HepG2 (cell line): ENCODE results near the gene SRPK3.
"Not testable (repeated sequence)": the region's sequence is repeated elsewhere in the genome, so short reads cannot be mapped to it uniquely, and the experiment has no call there.

Source experiments
- CTCF ChIP-seq: sonication (generic); formaldehyde crosslinking; IDR thresholded peaks from 2 replicates; pipeline ENCODE4 v1.5.0; 2020; ENCODE audit warnings: mild to moderate bottlenecking, missing genetic modification reagents, moderate library complexity
- HNRNPUL1 ChIP-seq: fragments of 200-400 bp; formaldehyde crosslinking; IDR thresholded peaks from 2 replicates; pipeline ENCODE4 v1.6.1; 2017; ENCODE audit warnings: low read depth, mild to moderate bottlenecking, low read length, moderate library complexity
- SP1 ChIP-seq, 2 experiments: fragments of 450-650 bp in 1 of 2; sonication (generic) in 1 of 2; formaldehyde crosslinking in 1 of 2; IDR thresholded peaks; 2 replicates each; pipeline versions ENCODE4 v1.4.0 to v1.6.1; 2016 to 2020; ENCODE audit warnings: missing genetic modification reagents in 1 of 2
- SRY ChIP-seq: sonication (generic); formaldehyde crosslinking; IDR thresholded peaks from 2 replicates; pipeline ENCODE4 v1.8.0; 2022; ENCODE audit warnings: mild to moderate bottlenecking, missing genetic modification reagents
- SUZ12 ChIP-seq: fragments of 150-350 bp; IDR thresholded peaks from 2 replicates; pipeline ENCODE4 v1.6.1; 2014; ENCODE audit warnings: low read depth, low read length
- TAF1 ChIP-seq: sonication (generic); formaldehyde crosslinking; IDR thresholded peaks from 2 replicates; pipeline ENCODE4 v1.4.0; 2020; ENCODE audit warnings: missing genetic modification reagents
- TGIF2 ChIP-seq: IDR thresholded peaks from 2 replicates; pipeline ENCODE4 v1.6.1; 2016; ENCODE audit warnings: control low read depth, missing compliant biosample characterization
- ZNF362 ChIP-seq: sonication (generic); formaldehyde crosslinking; IDR thresholded peaks from 2 replicates; pipeline ENCODE4 v1.4.0; 2020; ENCODE audit warnings: missing genetic modification reagents, mild to moderate bottlenecking, borderline replicate concordance
- TF ChIP-seq, protein P1 (sequence below): sonication (generic); formaldehyde crosslinking; IDR thresholded peaks from 2 replicates; pipeline ENCODE4 v1.4.0; 2020; ENCODE audit warnings: mild to moderate bottlenecking, missing genetic modification reagents
- TF ChIP-seq, protein P2 (sequence below): sonication (generic); formaldehyde crosslinking; IDR thresholded peaks from 2 replicates; pipeline ENCODE4 v1.8.1; 2023; ENCODE audit warnings: mild to moderate bottlenecking, inconsistent platforms, moderate library complexity, missing genetic modification reagents, borderline replicate concordance

GRCh38 chrX:153742796-153743467 is 37.9 kb upstream of the SRPK3 start:
- TF ChIP-seq CTCF (CRISPR knock-in tag); TAF1 (CRISPR knock-in tag); SP1 (IDR thresholded peaks at IDR 0.05); SP1 (CRISPR knock-in tag; IDR thresholded peaks at IDR 0.05); SUZ12; ZNF362; HNRNPUL1; TGIF2 (CRISPR knock-in tag); SRY (CRISPR knock-in tag): not testable (repeated sequence)
- TF ChIP-seq, protein P1, sequence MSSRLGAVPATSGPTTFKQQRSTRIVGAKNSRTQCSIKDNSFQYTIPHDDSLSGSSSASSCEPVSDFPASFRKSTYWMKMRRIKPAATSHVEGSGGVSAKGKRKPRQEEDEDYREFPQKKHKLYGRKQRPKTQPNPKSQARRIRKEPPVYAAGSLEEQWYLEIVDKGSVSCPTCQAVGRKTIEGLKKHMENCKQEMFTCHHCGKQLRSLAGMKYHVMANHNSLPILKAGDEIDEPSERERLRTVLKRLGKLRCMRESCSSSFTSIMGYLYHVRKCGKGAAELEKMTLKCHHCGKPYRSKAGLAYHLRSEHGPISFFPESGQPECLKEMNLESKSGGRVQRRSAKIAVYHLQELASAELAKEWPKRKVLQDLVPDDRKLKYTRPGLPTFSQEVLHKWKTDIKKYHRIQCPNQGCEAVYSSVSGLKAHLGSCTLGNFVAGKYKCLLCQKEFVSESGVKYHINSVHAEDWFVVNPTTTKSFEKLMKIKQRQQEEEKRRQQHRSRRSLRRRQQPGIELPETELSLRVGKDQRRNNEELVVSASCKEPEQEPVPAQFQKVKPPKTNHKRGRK (CRISPR knock-in tag) = not testable (repeated sequence)
- TF ChIP-seq, protein P2, sequence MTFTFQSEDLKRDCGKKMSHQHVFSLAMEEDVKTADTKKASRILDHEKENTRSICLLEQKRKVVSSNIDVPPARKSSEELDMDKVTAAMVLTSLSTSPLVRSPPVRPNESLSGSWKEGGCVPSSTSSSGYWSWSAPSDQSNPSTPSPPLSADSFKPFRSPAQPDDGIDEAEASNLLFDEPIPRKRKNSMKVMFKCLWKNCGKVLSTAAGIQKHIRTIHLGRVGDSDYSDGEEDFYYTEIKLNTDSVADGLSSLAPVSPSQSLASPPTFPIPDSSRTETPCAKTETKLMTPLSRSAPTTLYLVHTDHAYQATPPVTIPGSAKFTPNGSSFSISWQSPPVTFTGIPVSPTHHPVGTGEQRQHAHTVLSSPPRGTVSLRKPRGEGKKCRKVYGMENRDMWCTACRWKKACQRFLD (CRISPR knock-in tag) = not testable (repeated sequence)
